Osteocyte (in vitro differentiated cells): ENCODE results near the gene GMPPB. TPM values are rescaled to one million over a fixed set of nuclear protein-coding genes. Genes with fewer than 3 reads are reported as not detected.

Experiments
- DNase-seq: peaks from one replicate; pipeline ENCODE4 v3.0.0; 2021; ENCODE audit warnings: mixed read lengths; ENCODE audit not compliant: unreplicated experiment; ENCODE audit errors: extremely low spot score
- H3K27ac Mint-ChIP-seq: one replicate; pipeline ENCODE4 v1.8.0; 2021; ENCODE audit warnings: mild to moderate bottlenecking, mixed read lengths; ENCODE audit not compliant: unreplicated experiment
- H3K27me3 Mint-ChIP-seq: one replicate; pipeline ENCODE4 v1.8.0; 2021; ENCODE audit warnings: mixed read lengths; ENCODE audit not compliant: unreplicated experiment
- H3K36me3 Mint-ChIP-seq: one replicate; pipeline ENCODE4 v1.8.0; 2021; ENCODE audit warnings: mixed read lengths; ENCODE audit not compliant: unreplicated experiment
- H3K4me1 Mint-ChIP-seq: one replicate; pipeline ENCODE4 v1.8.0; 2021; ENCODE audit warnings: mixed read lengths; ENCODE audit not compliant: unreplicated experiment
- H3K4me3 Mint-ChIP-seq: one replicate; pipeline ENCODE4 v1.8.0; 2021; ENCODE audit warnings: mild to moderate bottlenecking, moderate library complexity, mixed read lengths; ENCODE audit not compliant: unreplicated experiment
- H3K9me3 Mint-ChIP-seq: one replicate; pipeline ENCODE4 v1.8.0; 2021; ENCODE audit warnings: mixed read lengths; ENCODE audit not compliant: unreplicated experiment
- CTCF ChIP-seq: fragments of 200-600 bp; sonication (generic); IDR thresholded peaks from 2 replicates; pipeline ENCODE4 v1.5.0; 2021; ENCODE audit warnings: antibody characterized with exemption, mild to moderate bottlenecking, moderate library complexity
- total RNA-seq: library from RNA; stranded (reverse); gene quantifications from 2 replicates; pipeline ENCODE4 v1.2.1, GENCODE V29; 2021

The GMPPB gene
- total RNA-seq, 1 donor from 2014 or later = 27.5 TPM

GRCh38 chr3:49712166-49712565 is 11.6 kb downstream of the GMPPB start:
- H3K27ac Mint-ChIP-seq = no peak overlapping the region
- no peak for DNase-seq
- H3K27me3 Mint-ChIP-seq = no peaks in the 10 kb centered on the region
- no peaks in the 10 kb centered on the region for H3K9me3 Mint-ChIP-seq
- TF ChIP-seq CTCF = no peak
- peaks cover 3% of the 10 kb centered on the region for H3K36me3 Mint-ChIP-seq
- H3K4me1 Mint-ChIP-seq = no peaks in the 10 kb centered on the region
- no peak overlapping the region for H3K4me3 Mint-ChIP-seq

GRCh38 chr3:49711489-49711888 is 12.3 kb downstream of the GMPPB start:
- no peaks in the 10 kb centered on the region for H3K27me3 Mint-ChIP-seq
- DNase-seq = no peak
- H3K4me3 Mint-ChIP-seq = no peak overlapping the region
- no peak for TF ChIP-seq CTCF
- no peaks in the 10 kb centered on the region for H3K4me1 Mint-ChIP-seq
- H3K27ac Mint-ChIP-seq = no peak overlapping the region
- peaks cover 3% of the 10 kb centered on the region for H3K36me3 Mint-ChIP-seq
- H3K9me3 Mint-ChIP-seq = no peaks in the 10 kb centered on the region

- TF ChIP-seq CTCF = no peak
- H3K27ac Mint-ChIP-seq = no peak overlapping the region
- DNase-seq = no peak
- H3K9me3 Mint-ChIP-seq = no peaks in the 10 kb centered on the region
- peaks cover 3% of the 10 kb centered on the region for H3K36me3 Mint-ChIP-seq
- H3K4me1 Mint-ChIP-seq = no peaks in the 10 kb centered on the region
- no peak overlapping the region for H3K4me3 Mint-ChIP-seq
- H3K27me3 Mint-ChIP-seq = no peaks in the 10 kb centered on the region
Observed at GRCh38 chr3:49709852-49710251, 13.9 kb downstream of the GMPPB start.

GRCh38 chr3:49707113-49707480 is 16.7 kb downstream of the GMPPB start:
- Mint-ChIP-seq H3K9me3 (no peaks in the 10 kb centered on the region), H3K27ac (no peak overlapping the region), H3K4me1 (no peaks in the 10 kb centered on the region), H3K27me3 (no peaks in the 10 kb centered on the region), H3K36me3 (peaks cover 3% of the 10 kb centered on the region), H3K4me3 (no peak overlapping the region)
- no peak for DNase-seq
- TF ChIP-seq CTCF = no peak

- Mint-ChIP-seq H3K9me3 (no peaks in the 10 kb centered on the region), H3K27ac (no peak overlapping the region), H3K36me3 (peaks cover 3% of the 10 kb centered on the region), H3K4me1 (no peaks in the 10 kb centered on the region), H3K27me3 (no peaks in the 10 kb centered on the region), H3K4me3 (no peak overlapping the region)
- DNase-seq = no peak
- TF ChIP-seq CTCF = no peak
Observed at GRCh38 chr3:49706456-49707112, 17.2 kb downstream of the GMPPB start.
